NCI-H510A (cell line): Measurements from ENCODE around the gene ABCD3.
"Not testable (repeated sequence)": the region's sequence is repeated elsewhere in the genome, so short reads cannot be mapped to it uniquely, and the experiment has no call there.

Experiments used
- DNase-seq: peaks from one replicate; lab custom pipeline; 2025; lab: John Stamatoyannopoulos, UW

The ABCD3 gene

DNA sequence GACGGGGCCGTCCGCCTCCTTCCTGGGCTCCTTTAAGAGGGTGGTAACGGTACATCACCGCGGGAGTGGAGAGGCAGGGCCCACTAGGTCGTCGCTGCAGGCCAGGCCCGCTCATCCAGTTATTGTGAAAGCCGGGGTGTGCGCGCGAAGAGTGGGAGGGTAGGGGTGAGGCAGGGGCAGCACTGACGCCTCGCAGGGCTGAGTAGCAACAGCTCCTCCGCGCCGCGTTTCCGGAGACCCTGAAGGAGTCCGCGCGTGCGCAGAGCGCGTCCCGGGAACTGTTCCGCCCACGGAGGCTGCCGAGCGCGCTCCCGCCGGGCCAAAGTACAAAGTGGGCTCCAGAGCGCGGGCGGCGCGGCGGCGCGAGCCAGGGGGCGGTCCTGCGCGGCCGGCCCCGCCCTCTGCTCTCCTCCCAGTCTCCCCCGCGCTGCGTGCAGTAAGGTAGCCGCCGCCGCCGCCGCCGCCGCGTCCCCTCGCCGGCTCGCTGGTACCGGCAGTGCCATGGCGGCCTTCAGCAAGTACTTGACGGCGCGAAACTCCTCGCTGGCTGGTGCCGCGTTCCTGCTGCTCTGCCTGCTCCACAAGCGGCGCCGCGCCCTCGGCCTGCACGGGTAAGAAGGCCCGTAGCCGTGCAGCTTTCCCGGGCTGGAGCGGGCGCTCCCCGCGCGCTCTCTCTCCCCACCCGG, at the start of gene ABCD3:
Gene ABCD3, plus strand, starts transcription at position 412 of the 686 bp plus-strand sequence. Its CDS starts 90 bp downstream, at position 502.
- DNase-seq = peak; percentile 86

DNA sequence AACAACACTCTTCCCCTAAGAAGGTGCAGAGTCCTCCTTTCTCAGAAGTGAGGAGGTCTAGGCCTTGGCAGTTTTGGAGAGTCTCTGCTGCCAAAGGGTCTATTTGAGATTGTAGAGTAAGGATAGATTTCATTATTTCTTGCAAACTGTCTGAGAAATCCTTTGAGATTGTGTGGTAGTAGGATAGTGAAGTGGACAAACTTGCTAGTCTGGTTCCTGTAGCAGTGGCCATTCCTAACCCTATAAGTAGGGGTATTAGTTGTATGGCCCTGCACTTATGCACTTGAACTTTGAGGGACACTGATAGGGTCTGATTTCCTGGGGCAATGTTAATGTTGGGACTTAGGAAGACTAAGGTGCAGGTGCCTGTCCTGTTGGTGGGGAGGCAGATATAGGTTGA, 45.4 kb upstream of the ABCD3 start:
- not testable (repeated sequence) for DNase-seq

DNA sequence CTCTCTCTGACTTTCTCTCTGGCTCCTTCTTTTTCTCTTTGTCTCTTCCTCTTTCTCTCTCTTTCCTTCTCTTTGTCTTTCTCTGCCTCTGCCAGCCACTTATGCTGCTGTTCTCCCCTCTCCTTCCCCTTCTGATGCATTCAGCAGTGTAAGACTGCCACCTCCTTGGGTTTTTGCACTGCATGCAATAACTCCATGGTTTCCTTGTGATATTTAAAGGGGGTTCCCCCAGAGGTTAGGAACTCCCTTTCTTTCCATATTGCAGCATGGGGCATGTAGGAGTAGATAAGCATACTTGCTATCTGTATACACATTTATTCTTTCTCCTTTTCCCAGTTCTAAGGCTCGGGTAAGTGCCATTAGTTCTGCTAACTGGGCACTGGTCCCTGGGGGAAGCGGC, 44.9 kb upstream of the ABCD3 start:
- not testable (repeated sequence) for DNase-seq

DNA sequence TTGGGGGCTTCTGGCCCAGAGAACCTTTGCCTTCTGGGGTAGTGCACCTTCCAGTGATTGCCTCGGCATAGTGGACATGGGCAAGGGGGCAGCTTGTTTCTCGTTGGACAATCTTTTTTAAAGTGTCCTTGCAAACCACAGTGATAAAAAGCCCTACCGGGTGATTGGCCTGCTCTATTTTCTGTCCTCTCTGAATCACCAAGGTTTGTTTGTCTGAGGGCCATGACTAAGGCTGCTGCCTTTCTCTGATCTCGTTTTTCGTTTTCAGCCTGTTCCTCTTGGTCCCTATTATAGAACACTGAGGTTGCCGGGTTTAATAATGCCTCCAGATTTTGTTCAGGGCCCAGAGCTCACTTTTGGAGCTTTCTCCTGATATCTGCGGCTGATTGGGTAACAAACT, 42.5 kb upstream of the ABCD3 start:
- not testable (repeated sequence) for DNase-seq

DNA sequence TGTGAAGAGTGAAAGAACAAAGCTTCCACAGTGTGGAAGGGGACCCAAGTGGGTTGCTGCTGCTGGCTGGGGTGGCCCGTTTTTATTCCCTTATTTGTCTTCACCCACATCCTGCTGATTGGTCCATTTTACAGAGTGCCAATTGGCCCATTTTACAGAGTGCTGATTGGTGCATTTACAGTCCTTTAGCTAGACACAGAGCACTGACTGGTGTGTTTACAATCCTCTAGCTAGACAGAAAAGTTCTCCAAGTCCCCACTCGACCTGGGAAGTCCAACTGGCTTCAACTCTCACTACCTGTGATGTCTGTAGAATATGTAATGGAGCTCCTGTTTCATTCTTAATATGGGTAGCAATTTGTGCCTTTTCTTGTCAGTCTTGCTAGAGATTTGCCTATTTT, 39.7 kb upstream of the ABCD3 start:
- not testable (repeated sequence) for DNase-seq

DNA sequence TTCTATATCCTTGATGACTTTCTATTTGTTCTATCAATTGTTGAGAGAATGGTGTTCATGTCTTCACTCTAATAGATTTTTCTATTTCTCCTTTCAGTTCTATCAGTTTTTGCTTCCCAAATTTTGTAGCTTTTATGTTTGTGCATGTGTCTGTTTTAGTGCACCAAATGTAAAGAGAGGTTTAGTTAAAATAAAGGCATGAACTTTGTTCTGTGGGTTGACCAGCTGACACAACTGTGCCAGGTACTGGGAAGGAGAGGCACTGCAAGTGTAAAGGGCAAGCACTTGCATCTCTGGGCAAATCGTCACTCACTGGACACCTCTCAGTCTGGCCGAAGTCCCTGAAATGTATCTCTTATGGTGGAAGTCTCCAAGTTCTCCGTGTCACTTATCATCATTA, 38.6 kb upstream of the ABCD3 start:
- DNase-seq = no peak

DNA sequence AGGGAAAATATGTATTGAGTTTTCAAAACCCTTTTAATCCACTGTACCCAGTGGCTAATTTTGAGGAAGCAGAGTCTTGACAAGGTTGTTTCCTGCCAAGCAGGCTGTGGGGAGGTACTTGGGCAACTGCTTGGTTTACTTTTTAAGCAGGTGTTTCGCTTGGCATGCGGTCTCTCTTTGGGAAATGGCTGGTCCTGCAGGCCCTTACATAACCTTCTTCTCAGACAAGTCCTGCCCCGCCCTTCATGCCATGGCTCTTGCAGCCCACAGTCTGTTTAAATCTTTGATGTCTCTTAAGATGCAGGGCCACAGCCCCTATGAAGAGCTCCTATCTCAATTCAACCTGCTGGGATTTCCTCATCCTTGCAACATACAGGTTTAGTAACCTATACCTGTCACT, 36.0 kb upstream of the ABCD3 start:
- no peak for DNase-seq

DNA sequence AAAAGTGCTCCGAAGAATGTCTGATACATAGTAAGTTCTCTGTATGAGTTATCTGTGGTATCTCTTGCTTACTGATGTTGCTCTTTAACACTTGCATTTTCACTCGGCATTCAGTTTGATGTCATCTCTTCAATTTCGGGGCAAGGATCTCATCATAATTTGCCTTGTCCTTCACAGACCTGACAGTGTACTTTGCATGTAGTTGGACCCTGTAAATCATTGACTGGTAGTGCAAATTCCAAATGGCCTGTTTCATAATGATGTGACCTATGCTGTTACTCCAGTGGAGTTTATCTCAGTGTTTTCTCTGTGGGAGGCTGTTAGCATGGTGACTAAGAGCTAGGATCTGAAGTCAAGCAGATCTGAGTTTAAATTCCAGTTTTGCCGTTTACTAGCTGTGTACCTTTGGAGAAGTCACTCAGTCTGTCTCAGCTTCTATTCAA, 34.2 kb upstream of the ABCD3 start:
- DNase-seq = no peak

DNA sequence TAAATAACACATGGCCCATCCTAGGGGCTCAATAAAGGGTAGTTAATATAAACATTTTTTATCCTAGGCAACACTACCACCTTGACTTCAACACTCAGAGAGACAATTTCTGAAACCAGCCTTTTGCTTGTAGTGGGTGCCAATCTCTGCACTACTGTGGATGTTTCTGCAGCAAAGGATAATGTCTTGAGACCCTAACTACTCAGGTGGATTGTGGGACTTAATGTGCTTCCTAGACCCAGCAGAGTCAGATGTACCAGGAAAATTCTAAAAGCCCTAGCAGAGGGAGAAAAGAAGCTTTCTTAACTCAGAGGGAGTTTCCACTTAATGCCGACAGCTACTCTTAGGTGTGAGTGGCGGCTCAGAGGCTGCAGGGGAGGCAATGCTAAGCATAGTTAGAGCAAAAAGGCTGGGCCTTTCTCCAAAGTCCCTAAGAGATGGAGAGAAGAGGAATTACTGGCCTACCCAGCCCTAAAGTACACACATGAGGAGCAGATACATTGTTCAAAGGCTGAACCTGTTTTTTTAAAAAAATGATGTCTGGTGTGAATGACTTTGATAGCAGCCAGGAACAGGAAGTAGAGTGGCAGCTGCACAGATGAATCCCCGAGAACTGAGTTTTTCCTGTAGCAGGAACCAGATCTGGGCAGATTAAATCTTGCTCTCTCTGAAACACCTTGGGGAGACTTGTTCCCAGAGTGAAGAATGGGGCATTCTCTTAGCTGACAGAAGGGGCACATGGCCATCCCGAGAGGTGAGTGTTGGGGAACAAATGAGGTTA, 33.5 kb upstream of the ABCD3 start:
- peak; percentile 54 for DNase-seq

DNA sequence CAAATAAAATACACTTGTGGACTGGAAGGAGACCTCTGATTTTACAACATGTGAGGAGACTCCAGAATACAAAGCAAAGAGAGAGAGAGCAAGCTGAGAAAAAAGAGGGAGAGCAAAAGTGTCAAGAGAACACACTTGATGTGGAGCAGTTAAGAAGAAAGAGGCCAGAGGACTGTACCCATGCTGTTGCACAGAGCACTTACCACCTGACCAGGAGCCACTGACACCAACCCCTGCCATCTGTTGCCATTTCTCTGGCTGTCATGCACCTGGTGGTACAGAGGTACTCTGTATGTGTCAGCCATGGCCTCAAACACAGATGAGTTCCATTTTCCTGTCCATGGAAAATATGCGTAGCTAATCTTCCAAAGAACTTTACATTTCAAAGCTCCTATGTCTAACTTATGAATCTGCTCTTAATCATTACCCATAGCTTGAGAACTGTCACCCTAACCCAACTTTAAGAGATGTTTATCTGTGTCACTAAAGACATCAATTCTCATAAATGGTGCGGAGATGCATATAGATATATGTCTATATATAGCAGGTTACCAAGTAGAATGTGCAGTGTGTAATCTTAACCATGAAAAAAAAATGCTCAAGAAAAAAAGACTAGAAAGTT, 32.8 kb upstream of the ABCD3 start:
- DNase-seq = no peak

DNA sequence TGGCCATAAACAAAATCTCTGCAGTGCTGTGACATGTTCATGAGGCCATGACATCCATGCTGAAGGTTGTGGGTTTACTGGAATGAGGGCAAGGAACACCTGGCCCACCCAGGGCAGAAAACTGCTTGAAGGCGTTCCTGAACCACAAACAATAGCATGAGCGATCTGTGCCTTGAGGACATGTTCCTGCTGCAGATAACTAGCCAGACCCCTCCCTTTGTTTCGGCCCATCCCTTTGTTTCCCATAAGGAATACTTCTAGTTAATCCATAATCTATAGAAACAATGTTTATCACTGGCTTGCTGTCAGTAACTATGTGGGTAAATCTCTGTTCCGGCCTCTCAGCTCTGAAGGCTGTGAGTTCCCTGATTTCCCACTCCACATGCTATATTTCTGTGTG, 28.9 kb upstream of the ABCD3 start:
- no peak for DNase-seq

DNA sequence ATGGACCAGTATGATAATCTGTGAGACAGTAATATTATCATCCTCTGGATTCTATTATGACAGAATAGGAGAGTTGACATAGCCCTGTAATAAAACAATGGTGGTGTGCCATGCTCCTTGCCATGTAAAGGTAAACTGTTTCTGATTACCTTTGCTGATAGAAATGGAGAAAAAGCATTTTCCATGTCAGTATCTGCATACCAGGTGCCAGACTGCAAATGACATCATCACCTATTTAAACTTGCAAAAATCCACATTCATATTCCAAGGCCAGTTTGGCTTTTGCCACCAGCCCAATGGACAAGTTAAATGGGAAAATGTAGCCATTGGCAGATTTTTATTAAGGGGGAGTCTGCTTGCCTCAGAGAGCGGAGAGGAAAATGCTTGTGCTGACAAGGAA, 23.9 kb upstream of the ABCD3 start:
- no peak for DNase-seq

DNA sequence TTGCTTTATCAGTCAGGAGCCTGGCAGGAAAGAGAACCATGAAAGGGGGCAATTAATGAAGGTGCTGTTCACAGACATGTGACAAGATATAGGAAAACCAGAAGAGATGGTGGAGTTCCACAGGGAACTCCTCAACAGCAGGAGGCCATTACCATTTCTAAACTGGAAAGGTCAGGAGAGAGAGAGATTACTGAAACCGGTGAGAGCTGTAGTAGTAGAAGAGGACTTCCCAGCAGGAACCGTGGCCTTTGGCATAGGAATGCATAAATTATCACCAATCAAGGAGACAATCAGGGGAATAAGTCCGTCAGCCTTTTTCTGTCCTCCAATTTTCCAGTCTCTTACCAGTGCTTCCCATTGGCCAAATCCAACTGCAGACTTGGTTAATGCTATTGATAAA, 23.0 kb upstream of the ABCD3 start:
- DNase-seq = no peak

DNA sequence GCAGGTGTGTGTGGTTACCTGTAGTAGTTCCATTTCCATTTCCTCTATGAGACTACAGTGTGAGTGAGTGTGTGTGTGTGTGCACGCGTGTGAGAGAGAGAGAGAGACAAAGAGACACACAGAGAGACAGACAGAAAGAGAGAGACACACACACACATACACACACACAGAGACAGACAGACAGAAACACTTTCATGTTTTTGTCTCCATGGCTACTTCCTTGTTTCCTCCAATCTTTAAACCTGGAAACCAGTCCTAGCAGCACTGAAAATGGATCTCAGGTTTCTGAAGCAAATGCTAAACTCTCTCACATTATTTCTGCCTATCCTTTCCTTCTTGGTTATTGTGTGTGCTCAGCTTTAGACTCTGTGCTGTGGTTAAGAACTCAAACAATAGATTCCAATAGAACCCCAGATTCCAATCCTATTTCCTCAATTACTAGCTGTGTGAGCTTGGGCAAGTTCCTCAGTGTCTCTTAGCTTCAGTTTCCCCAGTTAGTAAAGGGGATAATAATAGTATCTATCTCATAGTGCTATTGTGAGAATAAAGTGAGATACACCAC, 22.4 kb upstream of the ABCD3 start:
- no peak for DNase-seq

DNA sequence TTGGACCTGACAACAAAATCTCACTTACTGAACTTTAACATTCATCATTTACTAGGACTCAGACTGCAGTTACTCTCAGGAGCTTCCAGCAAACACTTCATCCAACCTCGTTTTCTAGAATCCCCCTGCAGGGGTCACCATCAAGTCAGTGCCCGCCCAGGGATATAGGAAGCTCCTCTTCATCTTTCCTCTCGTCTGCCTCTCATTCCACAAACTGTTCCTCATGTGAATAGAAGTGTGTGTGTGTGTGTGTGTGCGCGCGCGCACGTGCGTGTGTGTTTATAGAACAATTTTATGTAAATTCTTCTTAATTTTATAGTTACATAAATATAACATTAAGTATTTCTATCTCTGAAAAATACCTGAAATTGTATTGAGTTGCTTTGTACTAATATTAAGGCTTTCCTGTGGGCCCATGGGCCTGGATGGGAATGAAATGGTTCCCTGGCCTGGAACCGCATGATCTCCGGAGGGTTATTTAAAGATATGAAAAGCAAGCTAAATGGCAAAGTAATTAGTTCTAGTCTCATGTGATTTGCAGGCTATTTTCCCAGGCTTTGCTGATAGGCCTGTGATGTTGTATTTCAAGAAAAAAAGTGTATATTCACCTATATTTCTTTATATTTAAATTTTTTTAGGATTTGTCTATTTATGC, 21.7 kb upstream of the ABCD3 start:
- no peak for DNase-seq

DNA sequence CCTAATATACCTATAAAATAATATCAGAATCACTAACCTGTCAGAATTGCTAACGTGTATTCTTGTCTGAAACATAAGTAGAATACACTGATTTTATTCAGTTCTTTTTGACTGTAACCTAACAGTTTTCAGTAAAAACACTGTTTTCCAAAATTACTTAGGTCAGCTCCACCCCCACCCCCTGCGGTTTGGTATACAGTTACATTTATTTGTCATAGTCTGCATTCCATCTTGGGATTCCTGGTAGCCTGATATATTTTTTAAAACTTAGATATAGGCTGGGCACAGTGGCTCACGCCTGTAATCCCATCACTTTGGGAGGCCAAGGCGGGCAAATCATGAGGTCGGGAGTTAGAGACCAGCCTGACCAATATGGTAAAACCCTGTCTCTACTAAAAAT, 19.8 kb upstream of the ABCD3 start:
- no peak for DNase-seq

DNA sequence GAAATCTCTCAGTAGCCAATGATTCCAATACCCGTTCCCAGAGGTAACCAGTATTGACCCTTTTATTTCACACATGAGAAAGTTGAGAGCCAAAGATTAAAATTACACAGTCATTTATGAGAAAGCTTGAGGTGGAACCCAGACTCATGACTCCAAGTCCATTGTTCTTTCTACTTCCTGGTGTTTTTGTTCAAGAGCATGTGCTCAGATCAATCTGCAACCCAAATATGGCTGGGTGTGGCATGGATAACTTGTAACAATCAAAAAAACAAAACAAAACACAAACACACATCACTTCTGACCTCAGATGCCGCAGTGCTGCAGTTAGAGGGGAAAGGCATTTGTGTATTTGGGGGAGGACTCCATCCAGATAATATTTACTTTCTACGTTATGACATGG, 18.7 kb upstream of the ABCD3 start:
- DNase-seq = no peak

DNA sequence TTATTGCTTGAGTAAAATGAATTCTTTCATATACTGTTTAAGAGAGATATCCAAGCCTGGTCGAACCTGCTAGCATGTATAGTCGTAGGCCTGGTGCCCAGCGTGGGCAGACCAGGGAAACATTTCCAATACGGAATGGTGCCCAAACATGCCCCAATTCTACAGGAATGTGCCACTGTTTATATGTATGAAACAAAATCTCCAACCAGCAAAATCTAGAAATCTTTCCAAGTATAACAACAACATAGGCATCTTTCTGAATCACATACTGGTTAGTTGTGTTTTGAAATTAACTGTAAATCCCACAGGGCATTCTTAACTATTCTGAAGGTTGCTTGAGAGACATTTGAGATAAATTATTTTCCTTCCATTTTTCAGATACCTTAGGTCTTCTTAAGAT, 17.0 kb upstream of the ABCD3 start:
- DNase-seq = no peak

DNA sequence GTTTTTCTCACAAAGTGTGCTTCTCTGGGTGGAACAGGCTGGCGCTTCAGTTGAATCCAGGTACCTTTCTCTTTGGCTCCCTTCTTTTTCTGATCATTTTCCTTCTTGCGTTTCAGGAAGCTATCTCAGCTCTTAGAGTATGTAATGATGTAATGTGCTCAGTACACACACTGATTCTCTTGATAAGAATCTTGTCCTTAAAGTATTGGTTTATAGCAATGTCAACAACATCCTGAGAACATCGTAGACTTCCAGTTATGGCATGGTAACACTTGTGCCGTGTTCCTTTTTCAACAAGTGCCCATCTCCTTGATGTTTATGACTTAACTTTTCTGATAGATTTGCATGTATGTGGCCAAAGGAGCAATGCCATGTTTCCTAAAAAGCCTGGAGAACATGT, 11.7 kb upstream of the ABCD3 start:
- DNase-seq = no peak

DNA sequence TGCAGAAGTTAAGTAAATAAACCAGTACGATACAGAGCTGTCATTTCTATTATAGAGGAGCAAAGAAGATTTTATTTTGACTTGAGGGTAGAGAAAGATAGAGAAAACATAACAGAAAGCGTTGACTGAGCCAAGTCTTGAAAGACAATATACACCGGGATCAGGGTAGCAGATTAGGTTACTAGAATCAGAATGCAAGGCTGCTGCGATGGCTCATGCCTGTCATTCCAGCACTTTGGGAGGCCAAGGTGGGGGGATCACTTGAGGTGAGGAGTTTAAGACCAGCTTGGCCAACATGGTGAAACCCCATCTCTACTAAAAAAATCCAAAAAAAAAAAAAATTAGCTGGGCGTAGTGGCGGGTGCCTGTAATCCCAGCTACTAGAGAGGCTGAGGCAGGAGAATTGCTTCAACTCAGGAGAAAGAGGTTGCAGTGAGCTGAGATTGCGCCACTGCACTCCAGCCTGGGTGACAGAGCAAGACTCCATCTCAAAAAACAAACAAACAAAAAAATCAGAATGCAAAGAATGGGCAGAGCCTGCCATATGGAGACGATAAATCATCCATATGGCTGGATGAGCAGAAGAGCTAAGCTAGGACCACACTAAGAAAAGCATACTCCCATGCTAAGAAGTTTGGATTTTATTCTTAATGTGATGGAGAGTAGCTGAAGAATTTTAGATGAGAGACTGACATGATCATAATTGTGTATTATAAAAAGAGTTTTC, 9.9 kb upstream of the ABCD3 start:
- no peak for DNase-seq

DNA sequence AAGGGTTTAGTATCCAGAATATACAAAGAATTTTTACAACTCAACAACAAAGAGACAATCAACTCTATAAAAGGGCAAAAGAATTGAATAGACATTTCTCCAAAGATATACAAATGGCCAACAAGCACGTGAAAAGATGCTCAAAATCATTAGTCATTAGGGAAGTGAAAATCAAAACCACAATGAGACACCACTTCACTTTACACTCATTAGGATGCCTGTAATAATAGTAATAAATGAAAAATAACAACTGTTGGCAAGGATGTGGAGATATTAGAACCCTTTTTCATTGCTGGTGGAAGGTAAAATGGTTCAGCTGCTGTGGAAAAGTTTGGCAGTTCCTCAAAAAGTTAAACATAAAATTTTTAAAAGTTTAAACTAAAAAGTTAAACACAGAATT, 7.0 kb upstream of the ABCD3 start:
- DNase-seq = no peak

DNA sequence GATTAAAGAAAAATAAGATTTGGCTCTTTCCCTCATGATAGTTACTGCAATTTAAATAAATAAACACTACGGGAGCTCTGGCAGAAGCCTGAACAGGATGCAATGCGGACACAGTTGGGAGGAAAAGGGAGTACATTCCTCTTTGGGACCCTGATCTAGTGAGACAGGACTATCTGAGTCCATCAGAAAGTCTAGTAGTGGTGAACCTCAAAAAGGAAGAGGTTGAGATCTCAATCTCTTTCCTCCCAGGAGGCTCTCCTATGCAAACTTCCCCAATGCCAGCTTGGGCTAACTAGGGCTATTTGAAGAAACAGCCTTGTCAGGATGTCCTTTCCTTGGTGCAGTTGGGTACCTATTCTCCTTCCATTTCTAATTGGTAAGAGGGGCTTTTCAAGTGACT, 4.9 kb upstream of the ABCD3 start:
- DNase-seq = no peak
